Measurements from ENCODE around the gene EIF1AD. TPM values are rescaled to one million over a fixed set of nuclear protein-coding genes. Genes with fewer than 3 reads are reported as not detected.
A peak's percentile ranks its signal among the peaks of the same experiment; 100 is the strongest.

Gene EIF1AD
- total and polyA plus RNA-seq, 9 of the 15 experiments (the other 6 are each of a cell fraction or from before 2014, with no cell fraction given) = 50.1 to 98.8 (median 58.7) TPM

GRCh38 chr11:66001942-66002647, at the start of gene EIF1AD, which contains the start of gene BANF1 (continued):
- TF ChIP-seq E4F1 (CRISPR knock-in tag; IDR thresholded peaks at IDR 0.05; ENCODE audit: borderline replicate concordance) (no peak), POLR2B (IDR thresholded peaks at IDR 0.05; ENCODE audit: low read depth, partially characterized antibody) (peak; percentile 80), HDAC1 (IDR thresholded peaks at IDR 0.05) (peak; percentile 26 to 89; a peak in 3 of 4 replicates), SNAPC5 (CRISPR knock-in tag; IDR thresholded peaks at IDR 0.05) (no peak), POLR2A (conservative IDR thresholded peaks at IDR 0.05) (peak; percentile 91), PBX2 (CRISPR knock-in tag; IDR thresholded peaks at IDR 0.05; ENCODE audit: low read depth) (no peak), PBX2 (tag; conservative IDR thresholded peaks at IDR 0.05; ENCODE audit: low read depth) (peak; percentile 43; the same call in 1 of the 2 replicates), CTCFL (IDR thresholded peaks at IDR 0.05; ENCODE audit: borderline replicate concordance, insufficient read depth, low read depth, low read length, poor library complexity, severe bottlenecking) (peak; percentile 46), CEBPB (tag; IDR thresholded peaks at IDR 0.05) (no peak), TFAM (CRISPR knock-in tag; conservative IDR thresholded peaks at IDR 0.05) (no peak), ZNF184 (CRISPR knock-in tag; IDR thresholded peaks at IDR 0.05) (no peak), ZBTB8A (IDR thresholded peaks at IDR 0.05; ENCODE audit: partially characterized antibody) (no peak), ZNF217 (CRISPR knock-in tag; IDR thresholded peaks at IDR 0.05) (no peak), ZNF436 (CRISPR knock-in tag; IDR thresholded peaks at IDR 0.05) (no peak), POU5F1 (IDR thresholded peaks at IDR 0.05; ENCODE audit: borderline replicate concordance, low read depth, low read length, partially characterized antibody) (no peak), RNF219 (CRISPR knock-in tag; IDR thresholded peaks at IDR 0.05) (no peak), TSC22D4 (tag; IDR thresholded peaks at IDR 0.05) (no peak), DPF2 (IDR thresholded peaks at IDR 0.05) (peak; percentile 61; the same call in 1 of the 2 replicates)

All from K562 (cell line).